Activated T-cell treated with anti-CD3 and anti-CD28 coated beads for 24 hours (primary cell): Measurements from ENCODE around the gene ZNF546.
"Not testable (repeated sequence)": the region's sequence is repeated elsewhere in the genome, so short reads cannot be mapped to it uniquely, and the experiment has no call there.

ENCODE experiments used
- DNase-seq: peaks from one replicate; pipeline ENCODE4 v3.0.0-alpha.2; 2020; ENCODE audit warnings: low read depth

ZNF546 gene

GRCh38 chr19:39996811-39997637, at the start of gene ZNF546:
ZNF546 (plus strand) TSS chr19:39997060; CDS start chr19:39998327, 1,267 bp downstream.
- DNase-seq: peak; percentile 90

- DNase-seq: no peak
These were observed 47.7 kb upstream of the ZNF546 start for GRCh38 chr19:39949026-39949747.

- no peak for DNase-seq
These were observed 45.7 kb upstream of the ZNF546 start for GRCh38 chr19:39951065-39951650.

- DNase-seq: no peak
These were observed 45.2 kb upstream of the ZNF546 start for GRCh38 chr19:39951686-39952085.

- no peak for DNase-seq
These were observed 42.9 kb upstream of the ZNF546 start for GRCh38 chr19:39953915-39954314.

GRCh38 chr19:39957886-39958285, 39.0 kb upstream of the ZNF546 start:
- not testable (repeated sequence) for DNase-seq

GRCh38 chr19:39958942-39959341, 37.9 kb upstream of the ZNF546 start:
- DNase-seq: not testable (repeated sequence)

GRCh38 chr19:39959407-39959806, 37.5 kb upstream of the ZNF546 start:
- not testable (repeated sequence) for DNase-seq

GRCh38 chr19:39963898-39964297, 33.0 kb upstream of the ZNF546 start:
- no peak for DNase-seq

- no peak for DNase-seq
These were observed 30.2 kb upstream of the ZNF546 start for GRCh38 chr19:39966617-39967016.

GRCh38 chr19:39967561-39967960, 29.3 kb upstream of the ZNF546 start:
- no peak for DNase-seq

- DNase-seq: no peak
These were observed 28.1 kb upstream of the ZNF546 start for GRCh38 chr19:39968789-39969188.

- no peak for DNase-seq
These were observed 27.6 kb upstream of the ZNF546 start for GRCh38 chr19:39969266-39969665.

GRCh38 chr19:39969681-39970424, 27.0 kb upstream of the ZNF546 start:
- no peak for DNase-seq

GRCh38 chr19:39970425-39970674, 26.5 kb upstream of the ZNF546 start:
- no peak for DNase-seq

GRCh38 chr19:39970675-39971379, 26.0 kb upstream of the ZNF546 start, which contains the start of gene PSMC4:
PSMC4 (plus strand) TSS chr19:39971165; CDS start chr19:39971203, 38 bp downstream.
- peak; percentile 97 for DNase-seq

- no peak for DNase-seq
These were observed 25.4 kb upstream of the ZNF546 start for GRCh38 chr19:39971380-39972035.

GRCh38 chr19:39974377-39975155, 22.3 kb upstream of the ZNF546 start:
- DNase-seq: no peak

- no peak for DNase-seq
These were observed 14.0 kb upstream of the ZNF546 start for GRCh38 chr19:39982883-39983282.

- DNase-seq: no peak
These were observed 13.1 kb upstream of the ZNF546 start for GRCh38 chr19:39983695-39984300.
